GM19372 (cell line): ENCODE data around the gene TMED9.

ENCODE experiments used
- ATAC-seq: cut with Tn5 transposase; IDR thresholded peaks from one replicate; pipeline ENCODE4 v1.9.1; 2021; ENCODE audit warnings: mild to moderate bottlenecking, low read depth, moderate library complexity; ENCODE audit not compliant: unreplicated experiment

The TMED9 gene

GRCh38 chr5:177576169-177576568, 15.8 kb upstream of the TMED9 start:
- no peak for ATAC-seq

- ATAC-seq = no peak
These were observed 13.7 kb upstream of the TMED9 start for GRCh38 chr5:177578316-177578715.

GRCh38 chr5:177588413-177588909, 3.5 kb upstream of the TMED9 start:
- no peak for ATAC-seq

- no peak for ATAC-seq
These were observed 1.6 kb upstream of the TMED9 start for GRCh38 chr5:177590406-177590805.

GRCh38 chr5:177591690-177592009, 353 bp upstream of the TMED9 start:
- ATAC-seq = no peak

GRCh38 chr5:177592905-177593304, 902 bp downstream of the TMED9 start:
- ATAC-seq = no peak

GRCh38 chr5:177593511-177593910, 1.5 kb downstream of the TMED9 start:
- ATAC-seq = no peak

GRCh38 chr5:177594071-177594470, 2.1 kb downstream of the TMED9 start:
- no peak for ATAC-seq

GRCh38 chr5:177595026-177595585, 3.1 kb downstream of the TMED9 start:
- ATAC-seq = no peak

GRCh38 chr5:177595991-177596774, 4.2 kb downstream of the TMED9 start:
- no peak for ATAC-seq

GRCh38 chr5:177596775-177597238, 4.8 kb downstream of the TMED9 start:
- no peak for ATAC-seq

GRCh38 chr5:177598477-177598876, 6.5 kb downstream of the TMED9 start:
- no peak for ATAC-seq

GRCh38 chr5:177599731-177600507, 7.9 kb downstream of the TMED9 start, which contains the start of gene B4GALT7:
Gene B4GALT7 (plus strand): TSS chr5:177600132. CDS start chr5:177600211, 79 bp downstream.
- ATAC-seq = peak; percentile 84

GRCh38 chr5:177600508-177601018, 8.6 kb downstream of the TMED9 start:
- ATAC-seq = no peak

GRCh38 chr5:177601126-177601525, 9.1 kb downstream of the TMED9 start:
- ATAC-seq = no peak

- ATAC-seq = no peak
These were observed 9.8 kb downstream of the TMED9 start for GRCh38 chr5:177601577-177602457.

- no peak for ATAC-seq
These were observed 10.4 kb downstream of the TMED9 start for GRCh38 chr5:177602458-177602830.

- no peak for ATAC-seq
These were observed 11.6 kb downstream of the TMED9 start for GRCh38 chr5:177603631-177604030.

- ATAC-seq = no peak
These were observed 12.1 kb downstream of the TMED9 start for GRCh38 chr5:177604116-177604521.

- no peak for ATAC-seq
These were observed 12.7 kb downstream of the TMED9 start for GRCh38 chr5:177604656-177605055.
